NCI-H524 treated with DMSO at 0.1 percent for 48 hours (cell line): ENCODE data around the gene KCNK5.

ENCODE experiments used
- DNase-seq: peaks from one replicate; lab custom pipeline; 2025; lab: John Stamatoyannopoulos, UW

Gene KCNK5

GRCh38 chr6:39228992-39229767 lies at the start of gene KCNK5:
TSS of gene KCNK5 (minus strand) at chr6:39229475. CDS start at chr6:39229111, 364 bp downstream.
- DNase-seq = no peak

- DNase-seq = no peak
These were observed 47.2 kb upstream of the KCNK5 start for GRCh38 chr6:39276379-39276995.

- no peak for DNase-seq
These were observed 45.6 kb upstream of the KCNK5 start for GRCh38 chr6:39274903-39275302.

- no peak for DNase-seq
These were observed 45.2 kb upstream of the KCNK5 start for GRCh38 chr6:39274471-39274870.

GRCh38 chr6:39273406-39273821 lies 44.1 kb upstream of the KCNK5 start:
- no peak for DNase-seq

- no peak for DNase-seq
These were observed 40.7 kb upstream of the KCNK5 start for GRCh38 chr6:39269961-39270360.

GRCh38 chr6:39268721-39269120 lies 39.4 kb upstream of the KCNK5 start:
- DNase-seq = no peak

GRCh38 chr6:39268171-39268570 lies 38.9 kb upstream of the KCNK5 start:
- no peak for DNase-seq

- DNase-seq = no peak
These were observed 37.6 kb upstream of the KCNK5 start for GRCh38 chr6:39266782-39267355.

- DNase-seq = no peak
These were observed 37.1 kb upstream of the KCNK5 start for GRCh38 chr6:39266375-39266774.

GRCh38 chr6:39263303-39264037 lies 34.2 kb upstream of the KCNK5 start:
- no peak for DNase-seq

- DNase-seq = no peak
These were observed 32.5 kb upstream of the KCNK5 start for GRCh38 chr6:39261751-39262150.

- no peak for DNase-seq
These were observed 31.7 kb upstream of the KCNK5 start for GRCh38 chr6:39260953-39261352.

- DNase-seq = no peak
These were observed 31.2 kb upstream of the KCNK5 start for GRCh38 chr6:39260456-39260855.

- no peak for DNase-seq
These were observed 27.1 kb upstream of the KCNK5 start for GRCh38 chr6:39256294-39256940.

GRCh38 chr6:39254999-39255535 lies 25.8 kb upstream of the KCNK5 start:
- DNase-seq = no peak

GRCh38 chr6:39251406-39251805 lies 22.1 kb upstream of the KCNK5 start:
- no peak for DNase-seq

- no peak for DNase-seq
These were observed 21.2 kb upstream of the KCNK5 start for GRCh38 chr6:39250507-39250906.

- DNase-seq = no peak
These were observed 20.0 kb upstream of the KCNK5 start for GRCh38 chr6:39249278-39249677.

- DNase-seq = no peak
These were observed 18.5 kb upstream of the KCNK5 start for GRCh38 chr6:39247667-39248194.

- DNase-seq = no peak
These were observed 14.5 kb upstream of the KCNK5 start for GRCh38 chr6:39243809-39244208.
